SH-SY5Y (cell line): Measurements from ENCODE around the gene DNA2.

ENCODE experiments used
- GATA2 ChIP-seq: IDR thresholded peaks from 2 replicates; pipeline ENCODE4 v1.6.1; 2011; ENCODE audit warnings: mild to moderate bottlenecking, low read depth, low read length
- GATA3 ChIP-seq: IDR thresholded peaks from 2 replicates; pipeline ENCODE4 v1.6.1; 2011; ENCODE audit warnings: low read depth, mild to moderate bottlenecking, low read length, moderate library complexity

- no peak for TF ChIP-seq GATA3
- TF ChIP-seq GATA2 = no peak
Observed at GRCh38 chr10:68506411-68506810, 34.6 kb upstream of the DNA2 start.
